Dermis microvascular lymphatic vessel endothelial cell (primary cell): ENCODE results near the gene RNU6-1. TPM values are rescaled to one million over a fixed set of nuclear protein-coding genes. Genes with fewer than 3 reads are reported as not detected.
A peak's percentile ranks its signal among the peaks of the same experiment; 100 is the strongest.

Source experiments
- DNase-seq, 2 donors: peaks; one replicate each; pipeline versions ENCODE4 v3.0.0 to v3.0.0-alpha.2; 2010; ENCODE audit warnings: low read depth in 2 of 2
- total RNA-seq: library from RNA; depleted of rRNA; stranded (reverse); fragments of >200 nt; gene quantifications from 2 replicates; pipeline ENCODE4 v1.2.1, GENCODE V29; 2014

The RNU6-1 gene
- total RNA-seq, 1 donor from 2014 or later: not detected

- no peak for DNase-seq
These were observed 17.4 kb upstream of the RNU6-1 start for GRCh38 chr15:67857220-67857619.

- DNase-seq: peak in 1 of 2 donors; percentile 61
These were observed 16.0 kb upstream of the RNU6-1 start for GRCh38 chr15:67855842-67856241.

GRCh38 chr15:67854358-67854757 is 14.5 kb upstream of the RNU6-1 start:
- DNase-seq: peak in 1 of 2 donors; percentile 35

GRCh38 chr15:67853454-67853853 is 13.6 kb upstream of the RNU6-1 start:
- DNase-seq: no peak

- DNase-seq: no peak
These were observed 12.6 kb upstream of the RNU6-1 start for GRCh38 chr15:67852418-67852817.

GRCh38 chr15:67850994-67851571 is 11.2 kb upstream of the RNU6-1 start:
- no peak for DNase-seq

- DNase-seq: no peak
These were observed 10.5 kb upstream of the RNU6-1 start for GRCh38 chr15:67850336-67850735.

GRCh38 chr15:67849538-67849937 is 9.7 kb upstream of the RNU6-1 start:
- DNase-seq: no peak

GRCh38 chr15:67845974-67846373 is 6.1 kb upstream of the RNU6-1 start:
- no peak for DNase-seq

- DNase-seq: peak; percentile 94 to 95
These were observed 3.9 kb upstream of the RNU6-1 start for GRCh38 chr15:67843571-67844387.

- DNase-seq: peak in 1 of 2 donors; percentile 40
These were observed 3.3 kb upstream of the RNU6-1 start for GRCh38 chr15:67843092-67843501.

- DNase-seq: no peak
These were observed 1.6 kb upstream of the RNU6-1 start for GRCh38 chr15:67841513-67841762.

- DNase-seq: no peak
These were observed 1.1 kb upstream of the RNU6-1 start for GRCh38 chr15:67840749-67841512.

- peak in 1 of 2 donors; percentile 29 for DNase-seq
These were observed 331 bp downstream of the RNU6-1 start for GRCh38 chr15:67839499-67839928.

GRCh38 chr15:67838789-67839332 is 984 bp downstream of the RNU6-1 start:
- peak in 1 of 2 donors; percentile 41 for DNase-seq

- DNase-seq: no peak
These were observed 2.9 kb downstream of the RNU6-1 start for GRCh38 chr15:67836955-67837354.

- DNase-seq: peak in 1 of 2 donors; percentile 49
These were observed 3.4 kb downstream of the RNU6-1 start for GRCh38 chr15:67836477-67836876.

GRCh38 chr15:67836134-67836455 is 3.8 kb downstream of the RNU6-1 start:
- no peak for DNase-seq

GRCh38 chr15:67835297-67836133 is 4.3 kb downstream of the RNU6-1 start:
- DNase-seq: no peak

GRCh38 chr15:67834581-67835296 is 5.1 kb downstream of the RNU6-1 start:
- no peak for DNase-seq
